C4-2B (cell line): ENCODE results near the gene PLK1.

Source experiments
- CTCF ChIP-seq: fragments of 450-650 bp; conservative IDR thresholded peaks from 2 replicates; pipeline ENCODE4 v1.5.1; 2017; ENCODE audit warnings: mild to moderate bottlenecking
- ZFX ChIP-seq: fragments of 450-650 bp; IDR thresholded peaks from 2 replicates; pipeline ENCODE4 v1.6.1; 2017

- TF ChIP-seq CTCF (no peak), ZFX (no peak)
Observed at GRCh38 chr16:23666571-23667354, 11.9 kb upstream of the PLK1 start.
